Hepatocyte (in vitro differentiated cells): ENCODE results near the gene LMTK2. TPM values are rescaled to one million over a fixed set of nuclear protein-coding genes. Genes with fewer than 3 reads are reported as not detected.

ENCODE experiments used
- DNase-seq: peaks from one replicate; pipeline ENCODE4 v3.0.0-alpha.2; 2016; ENCODE audit warnings: low spot score
- H2AFZ ChIP-seq: fragments of 200-600 bp; sonication (generic); 2 replicates; pipeline ENCODE4 v1.6.0; 2016; ENCODE audit warnings: antibody characterized with exemption, mild to moderate bottlenecking
- H3K27ac ChIP-seq: fragments of 200-600 bp; sonication (generic); 2 replicates; pipeline ENCODE4 v1.5.1; 2016; ENCODE audit warnings: mild to moderate bottlenecking
- H3K27me3 ChIP-seq: fragments of 200-600 bp; sonication (generic); 2 replicates; pipeline ENCODE4 v1.6.1; 2016
- H3K36me3 ChIP-seq: fragments of 200-600 bp; sonication (generic); replicated peaks from 2 replicates; pipeline ENCODE4 v1.5.1; 2016; ENCODE audit warnings: low read depth; ENCODE audit not compliant: insufficient read depth
- H3K4me1 ChIP-seq: fragments of 200-600 bp; sonication (generic); 2 replicates; pipeline ENCODE4 v1.5.1; 2016; ENCODE audit warnings: mild to moderate bottlenecking, moderate library complexity; ENCODE audit not compliant: insufficient read depth
- H3K4me2 ChIP-seq: fragments of 200-600 bp; sonication (generic); 2 replicates; pipeline ENCODE4 v1.6.0; 2016
- H3K4me3 ChIP-seq: fragments of 200-600 bp; sonication (generic); 2 replicates; pipeline ENCODE4 v1.5.1; 2016; ENCODE audit warnings: mild to moderate bottlenecking
- H3K79me2 ChIP-seq: fragments of 200-600 bp; sonication (generic); 2 replicates; pipeline ENCODE4 v1.6.0; 2017; ENCODE audit warnings: mild to moderate bottlenecking
- H3K9me2 ChIP-seq: fragments of 200-600 bp; sonication (generic); replicated peaks from 2 replicates; pipeline ENCODE4 v1.6.0; 2017; ENCODE audit warnings: mild to moderate bottlenecking; ENCODE audit not compliant: insufficient read depth
- H3K9me3 ChIP-seq: fragments of 200-600 bp; sonication (generic); 2 replicates; pipeline ENCODE4 v1.5.1; 2016; ENCODE audit warnings: low read depth, mild to moderate bottlenecking
- H4K20me1 ChIP-seq: fragments of 200-600 bp; sonication (generic); 2 replicates; pipeline ENCODE4 v1.6.0; 2016; ENCODE audit warnings: mild to moderate bottlenecking; ENCODE audit not compliant: insufficient read depth, poor library complexity, severe bottlenecking
- CTCF ChIP-seq: fragments of 200-600 bp; sonication (generic); IDR thresholded peaks from 2 replicates; pipeline ENCODE4 v1.5.1; 2016; ENCODE audit warnings: antibody characterized with exemption, mild to moderate bottlenecking; ENCODE audit not compliant: poor library complexity
- EZH2 ChIP-seq: fragments of 200-600 bp; sonication (generic); IDR thresholded peaks from 2 replicates; pipeline ENCODE4 v1.6.1; 2016; ENCODE audit warnings: antibody characterized with exemption, mild to moderate bottlenecking, borderline replicate concordance
- EZH2phosphoT487 ChIP-seq: fragments of 200-600 bp; sonication (generic); IDR thresholded peaks from one replicate; pipeline ENCODE4 v1.6.1; 2018; ENCODE audit warnings: antibody characterized with exemption, mild to moderate bottlenecking, low read depth, moderate library complexity; ENCODE audit not compliant: unreplicated experiment, severe bottlenecking
- WGBS: methylation state at CpG from one replicate; pipeline ENCODE4 v1.1.6; 2016; ENCODE audit warnings: low lambda C conversion rate; ENCODE audit errors: missing lambda C conversion rate; 5-methylcytosine and 5-hydroxymethylcytosine counted together
- polyA plus RNA-seq: library from polyadenylated mRNA; unstranded; fragments of >200 nt; fragmentation: Nextera tagmentation; extraction: Ambion mirVana; gene quantifications from 2 replicates; pipeline ENCODE4 v1.2.1, GENCODE V29; 2016
- total RNA-seq: library from RNA; depleted of rRNA; stranded (reverse); fragments of >200 nt; gene quantifications from 2 replicates; pipeline ENCODE4 v1.2.3, GENCODE V29; 2014

Gene LMTK2
- total and polyA plus RNA-seq, 2 experiments from 2014 or later: 5.0 to 13.1 TPM

GRCh38 chr7:98186452-98187137, 79.9 kb downstream of the LMTK2 start:
- Histone ChIP-seq H3K4me1 (no peaks in the 10 kb centered on the region), H3K79me2 (no peaks in the 10 kb centered on the region), H3K4me2 (no peak overlapping the region), H3K9me2 (no peaks in the 10 kb centered on the region), H3K27me3 (no peaks in the 10 kb centered on the region), H3K4me3 (no peak overlapping the region), H4K20me1 (no peaks in the 10 kb centered on the region), H3K9me3 (no peaks in the 10 kb centered on the region), H3K36me3 (no peaks in the 10 kb centered on the region), H2AFZ (no peak overlapping the region), H3K27ac (no peak overlapping the region)
- 80% methylated on average over 9 of the region's 9 CpGs for WGBS
- TF ChIP-seq EZH2phosphoT487 (no peak), CTCF (no peak), EZH2 (no peak)
- DNase-seq: no peak

GRCh38 chr7:98187138-98187502, 80.5 kb downstream of the LMTK2 start:
- H4K20me1 ChIP-seq: no peaks in the 10 kb centered on the region
- H3K36me3 ChIP-seq: no peaks in the 10 kb centered on the region
- no peak overlapping the region for H3K4me3 ChIP-seq
- H3K4me1 ChIP-seq: no peaks in the 10 kb centered on the region
- no peak for TF ChIP-seq EZH2phosphoT487
- no peak for TF ChIP-seq EZH2
- TF ChIP-seq CTCF: no peak
- H3K4me2 ChIP-seq: no peak overlapping the region
- 71% methylated on average over 1 of the region's 1 CpG for WGBS
- no peak for DNase-seq
- H3K27ac ChIP-seq: no peak overlapping the region
- H3K79me2 ChIP-seq: no peaks in the 10 kb centered on the region
- H3K9me3 ChIP-seq: no peaks in the 10 kb centered on the region
- H2AFZ ChIP-seq: no peak overlapping the region
- no peaks in the 10 kb centered on the region for H3K27me3 ChIP-seq
- no peaks in the 10 kb centered on the region for H3K9me2 ChIP-seq

GRCh38 chr7:98189559-98189958, 82.9 kb downstream of the LMTK2 start:
- TF ChIP-seq EZH2: no peak
- no peak for TF ChIP-seq EZH2phosphoT487
- no peak for TF ChIP-seq CTCF
- Histone ChIP-seq H3K27ac (no peak overlapping the region), H3K9me2 (no peaks in the 10 kb centered on the region), H3K27me3 (no peaks in the 10 kb centered on the region), H3K79me2 (no peaks in the 10 kb centered on the region), H3K36me3 (no peaks in the 10 kb centered on the region), H3K9me3 (no peaks in the 10 kb centered on the region), H2AFZ (no peak overlapping the region), H4K20me1 (no peaks in the 10 kb centered on the region), H3K4me3 (no peak overlapping the region), H3K4me2 (no peak overlapping the region), H3K4me1 (no peaks in the 10 kb centered on the region)
- WGBS: 96% methylated on average over 11 of the region's 11 CpGs
- no peak for DNase-seq
